IMR-90 (cell line): ENCODE measurements around the gene NDUFC2.

Experiments
- BHLHE40 ChIP-seq: fragments of 150-350 bp; IDR thresholded peaks from 2 replicates; pipeline ENCODE4 v1.6.1; 2016; ENCODE audit warnings: mild to moderate bottlenecking, low read depth, low read length
- CEBPB ChIP-seq: IDR thresholded peaks from 2 replicates; pipeline ENCODE4 v1.6.1; 2012; ENCODE audit warnings: low read depth, low read length, improper control_type of control experiment
- CHD1 ChIP-seq: IDR thresholded peaks from 2 replicates; pipeline ENCODE4 v1.6.1; 2012; ENCODE audit warnings: low read depth, low read length, improper control_type of control experiment
- CTCF ChIP-seq: conservative IDR thresholded peaks from 2 replicates; pipeline ENCODE4 v1.5.1; 2012; ENCODE audit warnings: mild to moderate bottlenecking, low read depth, low read length, improper control_type of control experiment
- ELK1 ChIP-seq: fragments of 150-350 bp; IDR thresholded peaks from 2 replicates; pipeline ENCODE4 v1.6.1; 2016; ENCODE audit warnings: low read depth, mild to moderate bottlenecking, low read length, moderate library complexity, borderline replicate concordance
- FOS ChIP-seq: fragments of 150-350 bp; IDR thresholded peaks from 2 replicates; pipeline ENCODE4 v1.6.1; 2016; ENCODE audit warnings: low read depth, low read length
- MAFK ChIP-seq: IDR thresholded peaks from 2 replicates; pipeline ENCODE4 v1.6.1; 2012; ENCODE audit warnings: low read depth, low read length, improper control_type of control experiment
- MXI1 ChIP-seq: IDR thresholded peaks from 2 replicates; pipeline ENCODE4 v1.6.1; 2012; ENCODE audit warnings: low read depth, mild to moderate bottlenecking, low read length, moderate library complexity, borderline replicate concordance
- NFE2L2 ChIP-seq: fragments of 150-350 bp; IDR thresholded peaks from 2 replicates; pipeline ENCODE4 v1.6.1; 2016; ENCODE audit warnings: low read depth, mild to moderate bottlenecking, low read length
- POLR2A ChIP-seq: IDR thresholded peaks from 2 replicates; pipeline ENCODE4 v1.6.1; 2012; ENCODE audit warnings: mild to moderate bottlenecking, low read depth, low read length
- RAD21 ChIP-seq: IDR thresholded peaks from 2 replicates; pipeline ENCODE4 v1.6.1; 2012; ENCODE audit warnings: low read length, improper control_type of control experiment
- RFX5 ChIP-seq: IDR thresholded peaks from 2 replicates; pipeline ENCODE4 v1.8.0; 2012; ENCODE audit warnings: low read depth, mild to moderate bottlenecking, low read length, moderate library complexity
- SMC3 ChIP-seq: fragments of 150-350 bp; IDR thresholded peaks from 2 replicates; pipeline ENCODE4 v1.6.1; 2016; ENCODE audit warnings: low read depth, mild to moderate bottlenecking, antibody characterized with exemption, low read length, moderate library complexity
- USF2 ChIP-seq: fragments of 150-350 bp; IDR thresholded peaks from 2 replicates; pipeline ENCODE4 v1.6.1; 2017; ENCODE audit warnings: mild to moderate bottlenecking, antibody characterized with exemption, low read length, low read depth

- no peak for TF ChIP-seq CEBPB
- TF ChIP-seq CTCF, result no peak
- no peak for TF ChIP-seq MAFK
- TF ChIP-seq POLR2A, result no peak
- no peak for TF ChIP-seq BHLHE40
- TF ChIP-seq FOS, result no peak
- TF ChIP-seq ELK1, result no peak
- no peak for TF ChIP-seq USF2
- no peak for TF ChIP-seq RAD21
- TF ChIP-seq CHD1, result no peak
- no peak for TF ChIP-seq SMC3
- no peak for TF ChIP-seq RFX5
- no peak for TF ChIP-seq NFE2L2
- no peak for TF ChIP-seq MXI1
Observed at GRCh38 chr11:78041843-78042440, 37.7 kb downstream of the NDUFC2 start.
